Fibroblast of lung (primary cell): ENCODE measurements around the gene HRH3. TPM values are rescaled to one million over a fixed set of nuclear protein-coding genes. Genes with fewer than 3 reads are reported as not detected.

Experiments
- DNase-seq, 2 donors: peaks; one replicate each; pipeline versions ENCODE4 v3.0.0 to v3.0.0-alpha.2; 2010; ENCODE audit warnings: low read depth in 2 of 2
- H2AFZ ChIP-seq: 2 replicates; pipeline ENCODE4 v1.5.1; 2012; ENCODE audit warnings: low read length, control low read depth, inconsistent platforms
- H3K27ac ChIP-seq: 2 replicates; pipeline ENCODE4 v1.5.1; 2011; ENCODE audit warnings: low read length, control low read depth; ENCODE audit not compliant: insufficient read depth
- H3K27me3 ChIP-seq: 2 replicates; pipeline ENCODE4 v1.5.1; 2011; ENCODE audit warnings: mild to moderate bottlenecking, low read length; ENCODE audit not compliant: control insufficient read depth, insufficient read depth
- H3K36me3 ChIP-seq: 2 replicates; pipeline ENCODE4 v1.5.1; 2011; ENCODE audit warnings: low read length; ENCODE audit not compliant: control insufficient read depth, insufficient read depth
- H3K4me1 ChIP-seq: 2 replicates; pipeline ENCODE4 v1.5.1; 2011; ENCODE audit warnings: low read length; ENCODE audit not compliant: control insufficient read depth, insufficient read depth; ENCODE audit errors: extremely low read depth
- H3K4me2 ChIP-seq: 2 replicates; pipeline ENCODE4 v1.5.1; 2011; ENCODE audit warnings: low read length, control low read depth; ENCODE audit not compliant: insufficient read depth; ENCODE audit errors: extremely low read depth
- H3K4me3 ChIP-seq, 4 experiments: fragments of 200-600 bp in 1 of 4; sonication (generic) in 1 of 4; replicated peaks in 1 of 4; 2 replicates each; pipeline ENCODE4 v1.5.1; 2011 to 2016; ENCODE audit warnings: low read length in 4 of 4, low read depth in 3 of 4, mild to moderate bottlenecking in 3 of 4, control low read depth in 2 of 4, inconsistent platforms in 1 of 4, mixed read lengths in 1 of 4; ENCODE audit not compliant: insufficient read depth in 1 of 4; ENCODE audit errors: control extremely low read depth in 1 of 4
- H3K79me2 ChIP-seq: 2 replicates; pipeline ENCODE4 v1.5.1; 2012; ENCODE audit warnings: mild to moderate bottlenecking, low read length, inconsistent platforms; ENCODE audit not compliant: control insufficient read depth, insufficient read depth
- H3K9ac ChIP-seq: 2 replicates; pipeline ENCODE4 v1.5.1; 2011; ENCODE audit warnings: mild to moderate bottlenecking, low read length, control low read depth; ENCODE audit not compliant: insufficient read depth
- H3K9me3 ChIP-seq: 2 replicates; pipeline ENCODE4 v1.5.1; 2012; ENCODE audit warnings: low read depth, low read length; ENCODE audit not compliant: control insufficient read depth, insufficient read depth
- H4K20me1 ChIP-seq: 2 replicates; pipeline ENCODE4 v1.5.1; 2011; ENCODE audit warnings: low read length; ENCODE audit not compliant: control insufficient read depth, insufficient read depth; ENCODE audit errors: extremely low read depth
- EZH2 ChIP-seq: IDR thresholded peaks from 2 replicates; pipeline ENCODE4 v1.5.1; 2012; ENCODE audit warnings: low read length, control low read depth, mild to moderate bottlenecking; ENCODE audit errors: missing control alignments
- polyA plus RNA-seq, 2 donors: library from polyadenylated mRNA; depleted of rRNA in 1 of 2; stranded (reverse) in 1 of 2; unstranded in 1 of 2; fragments of >200 nt; gene quantifications; 2 replicates each; pipeline ENCODE4 v1.2.1, GENCODE V29; 2011 to 2012; ENCODE audit warnings: missing spikeins in 1 of 2
- total RNA-seq: library from RNA; depleted of rRNA; stranded (reverse); fragments of >200 nt; gene quantifications from 2 replicates; pipeline ENCODE4 v1.2.1, GENCODE V29; 2014
- TF ChIP-seq, protein P1 (sequence below), 2 donors: IDR thresholded peaks in 1 of 2; conservative IDR thresholded peaks in 1 of 2; 1 replicate in 1 of 2; 2 replicates in 1 of 2; pipeline ENCODE4 v1.5.1; 2011 to 2012; ENCODE audit warnings: low read length in 2 of 2, control low read depth in 1 of 2, inconsistent platforms in 1 of 2, low read depth in 1 of 2, mild to moderate bottlenecking in 1 of 2

HRH3 gene
- total and polyA plus RNA-seq, 2 donors (not counting 1 experiment from before 2014, with no cell fraction given), result not detected

- Histone ChIP-seq H2AFZ (no peak overlapping the region), H3K4me2 (no peak overlapping the region), H3K4me3 (no peak overlapping the region), H3K4me1 (no peaks in the 10 kb centered on the region), H3K9ac (no peak overlapping the region), H4K20me1 (no peaks in the 10 kb centered on the region), H3K27me3 (no peaks in the 10 kb centered on the region), H3K9me3 (no peaks in the 10 kb centered on the region), H3K27ac (no peak overlapping the region), H3K36me3 (peaks cover 11% of the 10 kb centered on the region), H3K79me2 (no peaks in the 10 kb centered on the region)
- TF ChIP-seq, protein P1, sequence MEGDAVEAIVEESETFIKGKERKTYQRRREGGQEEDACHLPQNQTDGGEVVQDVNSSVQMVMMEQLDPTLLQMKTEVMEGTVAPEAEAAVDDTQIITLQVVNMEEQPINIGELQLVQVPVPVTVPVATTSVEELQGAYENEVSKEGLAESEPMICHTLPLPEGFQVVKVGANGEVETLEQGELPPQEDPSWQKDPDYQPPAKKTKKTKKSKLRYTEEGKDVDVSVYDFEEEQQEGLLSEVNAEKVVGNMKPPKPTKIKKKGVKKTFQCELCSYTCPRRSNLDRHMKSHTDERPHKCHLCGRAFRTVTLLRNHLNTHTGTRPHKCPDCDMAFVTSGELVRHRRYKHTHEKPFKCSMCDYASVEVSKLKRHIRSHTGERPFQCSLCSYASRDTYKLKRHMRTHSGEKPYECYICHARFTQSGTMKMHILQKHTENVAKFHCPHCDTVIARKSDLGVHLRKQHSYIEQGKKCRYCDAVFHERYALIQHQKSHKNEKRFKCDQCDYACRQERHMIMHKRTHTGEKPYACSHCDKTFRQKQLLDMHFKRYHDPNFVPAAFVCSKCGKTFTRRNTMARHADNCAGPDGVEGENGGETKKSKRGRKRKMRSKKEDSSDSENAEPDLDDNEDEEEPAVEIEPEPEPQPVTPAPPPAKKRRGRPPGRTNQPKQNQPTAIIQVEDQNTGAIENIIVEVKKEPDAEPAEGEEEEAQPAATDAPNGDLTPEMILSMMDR (conservative IDR thresholded peaks at IDR 0.05 in 1 of 2, IDR thresholded peaks at IDR 0.05 in 1 of 2; ENCODE audit: low read depth in 1 of 2, low read length in 2 of 2), result no peak
- TF ChIP-seq EZH2, result no peak
- DNase-seq, result no peak
Observed at GRCh38 chr20:62195736-62196135, 24.3 kb downstream of the HRH3 start.

GRCh38 chr20:62195075-62195405 is 25.0 kb downstream of the HRH3 start:
- no peak for TF ChIP-seq EZH2
- TF ChIP-seq, protein P1 (conservative IDR thresholded peaks at IDR 0.05 in 1 of 2, IDR thresholded peaks at IDR 0.05 in 1 of 2; ENCODE audit: low read depth in 1 of 2, low read length in 2 of 2), result no peak
- Histone ChIP-seq H2AFZ (no peak overlapping the region), H3K4me2 (no peak overlapping the region), H3K27me3 (no peaks in the 10 kb centered on the region), H4K20me1 (no peaks in the 10 kb centered on the region), H3K4me3 (no peak overlapping the region), H3K36me3 (peaks cover 10% of the 10 kb centered on the region), H3K79me2 (peaks cover 3% of the 10 kb centered on the region), H3K9me3 (no peaks in the 10 kb centered on the region), H3K9ac (no peak overlapping the region), H3K4me1 (no peaks in the 10 kb centered on the region), H3K27ac (no peak overlapping the region)
- DNase-seq, result no peak

- no peak overlapping the region for H3K4me2 ChIP-seq
- DNase-seq, result no peak
- H3K36me3 ChIP-seq, result peaks cover 5% of the 10 kb centered on the region
- no peak overlapping the region for H3K4me3 ChIP-seq
- H3K79me2 ChIP-seq, result peaks cover 9% of the 10 kb centered on the region
- no peak for TF ChIP-seq EZH2
- TF ChIP-seq, protein P1 (conservative IDR thresholded peaks at IDR 0.05 in 1 of 2, IDR thresholded peaks at IDR 0.05 in 1 of 2; ENCODE audit: low read depth in 1 of 2, low read length in 2 of 2), result no peak
- no peaks in the 10 kb centered on the region for H3K27me3 ChIP-seq
- H3K4me1 ChIP-seq, result no peaks in the 10 kb centered on the region
- H4K20me1 ChIP-seq, result no peaks in the 10 kb centered on the region
- no peak overlapping the region for H3K27ac ChIP-seq
- H3K9me3 ChIP-seq, result no peaks in the 10 kb centered on the region
- no peak overlapping the region for H3K9ac ChIP-seq
- H2AFZ ChIP-seq, result no peak overlapping the region
Observed at GRCh38 chr20:62193079-62194025, 26.7 kb downstream of the HRH3 start.
